Type B pancreatic cell (in vitro differentiated cells): ENCODE data around the gene SENP2. TPM values are rescaled to one million over a fixed set of nuclear protein-coding genes. Genes with fewer than 3 reads are reported as not detected.
"Not testable (repeated sequence)": the region's sequence is repeated elsewhere in the genome, so short reads cannot be mapped to it uniquely, and the experiment has no call there.

Experiments
- DNase-seq: peaks from one replicate; pipeline ENCODE4 v3.0.0; 2021; ENCODE audit warnings: mixed read lengths; ENCODE audit not compliant: unreplicated experiment; ENCODE audit errors: extremely low spot score
- H3K27ac Mint-ChIP-seq: 2 replicates; pipeline ENCODE4 v1.8.0; 2021; ENCODE audit warnings: mild to moderate bottlenecking, mixed read lengths
- H3K27me3 Mint-ChIP-seq: 2 replicates; pipeline ENCODE4 v1.8.0; 2021; ENCODE audit warnings: mixed read lengths
- H3K36me3 Mint-ChIP-seq: 2 replicates; pipeline ENCODE4 v1.8.0; 2021; ENCODE audit warnings: mixed read lengths
- H3K4me1 Mint-ChIP-seq: one replicate; pipeline ENCODE4 v1.8.0; 2021; ENCODE audit warnings: mixed read lengths; ENCODE audit not compliant: unreplicated experiment
- H3K4me3 Mint-ChIP-seq: 2 replicates; pipeline ENCODE4 v1.8.0; 2021; ENCODE audit warnings: mild to moderate bottlenecking, mixed read lengths
- H3K9me3 Mint-ChIP-seq: 2 replicates; pipeline ENCODE4 v1.8.0; 2021; ENCODE audit warnings: mixed read lengths
- CTCF ChIP-seq: fragments of 200-600 bp; sonication (generic); conservative IDR thresholded peaks from 2 replicates; pipeline ENCODE4 v1.5.0; 2021; ENCODE audit warnings: antibody characterized with exemption, mild to moderate bottlenecking
- total RNA-seq: library from RNA; stranded (reverse); gene quantifications from 2 replicates; pipeline ENCODE4 v1.2.1, GENCODE V29; 2021; ENCODE audit warnings: low replicate concordance

The SENP2 gene
- total RNA-seq, 1 donor from 2014 or later: 46.4 TPM

- no peak for TF ChIP-seq CTCF
- DNase-seq: no peak
- no peak overlapping the region for H3K4me3 Mint-ChIP-seq
- H3K36me3 Mint-ChIP-seq: peaks cover 15% of the 10 kb centered on the region
- no peaks in the 10 kb centered on the region for H3K27me3 Mint-ChIP-seq
- no peaks in the 10 kb centered on the region for H3K9me3 Mint-ChIP-seq
- peaks cover 5% of the 10 kb centered on the region for H3K4me1 Mint-ChIP-seq
- H3K27ac Mint-ChIP-seq: no peak overlapping the region
Observed at GRCh38 chr3:185658943-185659342, 72.8 kb downstream of the SENP2 start.

GRCh38 chr3:185659942-185660921 lies 74.1 kb downstream of the SENP2 start:
- Mint-ChIP-seq H3K27ac (peak overlapping the region; percentile 34), H3K4me3 (no peak overlapping the region), H3K9me3 (no peaks in the 10 kb centered on the region), H3K36me3 (peaks cover 21% of the 10 kb centered on the region), H3K27me3 (no peaks in the 10 kb centered on the region), H3K4me1 (peaks cover 5% of the 10 kb centered on the region)
- DNase-seq: peak; percentile 82
- peak; percentile 99 for TF ChIP-seq CTCF

- H3K4me1 Mint-ChIP-seq, H3K9me3 Mint-ChIP-seq, H3K4me3 Mint-ChIP-seq, DNase-seq, H3K27me3 Mint-ChIP-seq: not testable (repeated sequence)
- H3K36me3 Mint-ChIP-seq: peaks cover 21% of the 10 kb centered on the region
- peak overlapping the region; percentile 40 for H3K27ac Mint-ChIP-seq
Observed at GRCh38 chr3:185661296-185661695, 75.2 kb downstream of the SENP2 start.

GRCh38 chr3:185661772-185662171 lies 75.7 kb downstream of the SENP2 start:
- DNase-seq: no peak
- TF ChIP-seq CTCF: no peak
- Mint-ChIP-seq H3K4me3 (no peak overlapping the region), H3K9me3 (no peaks in the 10 kb centered on the region), H3K36me3 (peaks cover 17% of the 10 kb centered on the region), H3K27ac (peak overlapping the region; percentile 40), H3K4me1 (peaks cover 5% of the 10 kb centered on the region), H3K27me3 (no peaks in the 10 kb centered on the region)

- DNase-seq: no peak
- Mint-ChIP-seq H3K4me1 (peaks cover 5% of the 10 kb centered on the region), H3K36me3 (peaks cover 28% of the 10 kb centered on the region), H3K4me3 (no peak overlapping the region), H3K27me3 (no peaks in the 10 kb centered on the region), H3K9me3 (no peaks in the 10 kb centered on the region), H3K27ac (no peak overlapping the region)
- TF ChIP-seq CTCF: no peak
Observed at GRCh38 chr3:185663929-185664328, 77.8 kb downstream of the SENP2 start.

GRCh38 chr3:185667574-185667973 lies 81.5 kb downstream of the SENP2 start:
- H3K36me3 Mint-ChIP-seq: peaks cover 28% of the 10 kb centered on the region
- no peaks in the 10 kb centered on the region for H3K27me3 Mint-ChIP-seq
- H3K27ac Mint-ChIP-seq: no peak overlapping the region
- no peaks in the 10 kb centered on the region for H3K9me3 Mint-ChIP-seq
- TF ChIP-seq CTCF: no peak
- no peak for DNase-seq
- H3K4me1 Mint-ChIP-seq: no peaks in the 10 kb centered on the region
- no peak overlapping the region for H3K4me3 Mint-ChIP-seq
